GM23338 (cell line): ENCODE data around the gene LTBP3. TPM values are rescaled to one million over a fixed set of nuclear protein-coding genes. Genes with fewer than 3 reads are reported as not detected.

Source experiments
- ATAC-seq: fragments of 200-7000 bp; cut with Tn5 transposase; 3 replicates; pipeline ENCODE4 v1.9.1; 2020
- DNase-seq: peaks from one replicate; pipeline ENCODE4 v3.0.0-alpha.2; 2015; ENCODE audit warnings: low spot score
- H2AFZ ChIP-seq: fragments of 200-600 bp; sonication (generic); 2 replicates; pipeline ENCODE4 v1.8.0; 2016; ENCODE audit warnings: antibody characterized with exemption, mild to moderate bottlenecking, moderate library complexity
- H3F3A ChIP-seq: fragments of 200-600 bp; sonication (generic); replicated peaks from 2 replicates; pipeline ENCODE4 v1.8.0; 2017; ENCODE audit warnings: antibody characterized with exemption, mixed run types, low read depth
- H3K27ac ChIP-seq: fragments of 200-600 bp; sonication (generic); 2 replicates; pipeline ENCODE4 v1.6.1; 2016; ENCODE audit warnings: low read depth
- H3K27me3 ChIP-seq: fragments of 200-600 bp; sonication (generic); 2 replicates; pipeline ENCODE4 v1.8.0; 2016; ENCODE audit warnings: mild to moderate bottlenecking, mixed run types, moderate library complexity; ENCODE audit not compliant: insufficient read depth
- H3K36me3 ChIP-seq: fragments of 200-600 bp; sonication (generic); 2 replicates; pipeline ENCODE4 v1.8.0; 2016; ENCODE audit warnings: mild to moderate bottlenecking; ENCODE audit not compliant: insufficient read depth
- H3K4me1 ChIP-seq: fragments of 200-600 bp; sonication (generic); 2 replicates; pipeline ENCODE4 v1.8.0; 2016; ENCODE audit warnings: mild to moderate bottlenecking, moderate library complexity; ENCODE audit not compliant: insufficient read depth
- H3K4me2 ChIP-seq: fragments of 200-600 bp; sonication (generic); 2 replicates; pipeline ENCODE4 v1.7.1; 2017; ENCODE audit warnings: mixed run types
- H3K4me3 ChIP-seq: fragments of 200-600 bp; sonication (generic); 2 replicates; pipeline ENCODE4 v1.6.1; 2016; ENCODE audit warnings: mixed run types
- H3K79me2 ChIP-seq: fragments of 200-600 bp; sonication (generic); replicated peaks from 2 replicates; pipeline ENCODE4 v1.8.0; 2017; ENCODE audit warnings: mild to moderate bottlenecking; ENCODE audit not compliant: insufficient read depth
- H3K9me2 ChIP-seq: fragments of 200-600 bp; sonication (generic); 2 replicates; pipeline ENCODE4 v1.8.0; 2017; ENCODE audit not compliant: insufficient read depth
- H4K20me1 ChIP-seq: fragments of 200-600 bp; sonication (generic); replicated peaks from 2 replicates; pipeline ENCODE4 v1.8.0; 2017; ENCODE audit warnings: mild to moderate bottlenecking; ENCODE audit not compliant: insufficient read depth
- H3K27ac Mint-ChIP-seq: 2 replicates; pipeline ENCODE4 v1.8.0; 2020; ENCODE audit warnings: inconsistent platforms, mild to moderate bottlenecking, moderate library complexity, mixed read lengths
- H3K27me3 Mint-ChIP-seq: 3 replicates; pipeline ENCODE4 v1.8.0; 2022; ENCODE audit warnings: low read depth, mild to moderate bottlenecking, moderate library complexity, mixed read lengths, inconsistent platforms; ENCODE audit not compliant: insufficient read depth, poor library complexity
- H3K36me3 Mint-ChIP-seq: 3 replicates; pipeline ENCODE4 v1.8.0; 2021; ENCODE audit warnings: low read depth, mild to moderate bottlenecking, inconsistent platforms, moderate library complexity, mixed read lengths
- H3K4me1 Mint-ChIP-seq: 3 replicates; pipeline ENCODE4 v1.8.0; 2020; ENCODE audit warnings: mild to moderate bottlenecking, inconsistent platforms, mixed read lengths
- H3K4me3 Mint-ChIP-seq: 3 replicates; pipeline ENCODE4 v1.8.0; 2021; ENCODE audit warnings: moderate library complexity, mild to moderate bottlenecking, inconsistent platforms, mixed read lengths
- H3K9me3 Mint-ChIP-seq: 3 replicates; pipeline ENCODE4 v1.8.0; 2020; ENCODE audit warnings: moderate library complexity, mild to moderate bottlenecking, inconsistent platforms, mixed read lengths
- CREB1 ChIP-seq: fragments of 250-450 bp; sonication (Bioruptor Pico); IDR thresholded peaks from 2 replicates; pipeline ENCODE4 v1.5.0; 2020; ENCODE audit warnings: low read depth, mild to moderate bottlenecking, moderate library complexity
- CTCF ChIP-seq, 2 experiments: fragments of 200-600 bp in 1 of 2; sonication (generic) in 1 of 2; conservative IDR thresholded peaks; 2 replicates each; pipeline versions ENCODE4 v1.5.1 to v1.6.1; 2016 to 2017; ENCODE audit warnings: antibody characterized with exemption in 2 of 2, low read depth in 2 of 2, mild to moderate bottlenecking in 2 of 2, moderate library complexity in 1 of 2
- ZNF462 ChIP-seq: fragments of 250-450 bp; sonication (Bioruptor Pico); IDR thresholded peaks from 2 replicates; pipeline ENCODE4 v1.5.0; 2020; ENCODE audit warnings: mild to moderate bottlenecking, moderate library complexity
- polyA plus RNA-seq: library from polyadenylated mRNA; unstranded; fragments of >200 nt; fragmentation: Nextera tagmentation; extraction: Ambion mirVana; gene quantifications from 2 replicates; pipeline ENCODE4 v1.2.1, GENCODE V29; 2016
- total RNA-seq: library from RNA; depleted of rRNA; stranded (reverse); fragments of >200 nt; shearing (Covaris generic); gene quantifications from 2 replicates; pipeline ENCODE4 v1.2.3, GENCODE V29; 2014

LTBP3 gene
- total and polyA plus RNA-seq, 2 experiments from 2014 or later = 9.5 to 29.2 TPM

GRCh38 chr11:65559535-65559934, 1.4 kb upstream of the LTBP3 start (continued):
- TF ChIP-seq ZNF462 (CRISPR knock-in tag) = no peak

- DNase-seq (no peak), ATAC-seq (peak; percentile 6)
- Histone ChIP-seq H2AFZ (peak overlapping the region; percentile 91), H3K4me2 (peak overlapping the region; percentile 89), H3F3A (peaks cover 13% of the 10 kb centered on the region; the same call in 1 of the 2 replicates), H3K27me3 (peaks cover 57% of the 10 kb centered on the region), H4K20me1 (no peaks in the 10 kb centered on the region), H3K36me3 (no peaks in the 10 kb centered on the region), H3K79me2 (no peaks in the 10 kb centered on the region), H3K9me2 (no peaks in the 10 kb centered on the region), H3K4me3 (peak overlapping the region; percentile 72), H3K27ac (no peak overlapping the region), H3K4me1 (peaks cover 44% of the 10 kb centered on the region)
- peak overlapping the region; percentile 66 for H3K4me3 Mint-ChIP-seq
- peaks cover 45% of the 10 kb centered on the region for H3K27me3 Mint-ChIP-seq
- no peak overlapping the region for H3K27ac Mint-ChIP-seq
- no peaks in the 10 kb centered on the region; the same call in 2 of the 3 replicates for H3K36me3 Mint-ChIP-seq
- no peak for TF ChIP-seq CREB1 (CRISPR knock-in tag)
- TF ChIP-seq CTCF (conservative IDR thresholded peaks at IDR 0.05; ENCODE audit: low read depth in 2 of 2) = peak; percentile 10 to 19; a peak in 1 of 4 replicates
- no peaks in the 10 kb centered on the region for H3K9me3 Mint-ChIP-seq
- H3K4me1 Mint-ChIP-seq = peaks cover 53% of the 10 kb centered on the region
These were observed 861 bp upstream of the LTBP3 start for GRCh38 chr11:65558930-65559509.
